HG03025 (cell line): ENCODE data around the gene TMEM95.

Source experiments
- ATAC-seq: cut with Tn5 transposase; IDR thresholded peaks from one replicate; pipeline ENCODE4 v1.9.1; 2021; ENCODE audit warnings: mild to moderate bottlenecking, moderate library complexity; ENCODE audit not compliant: unreplicated experiment, low FRiP score

Gene TMEM95

GRCh38 chr17:7370853-7371252, 15.9 kb downstream of the TMEM95 start:
- ATAC-seq: no peak

DNA sequence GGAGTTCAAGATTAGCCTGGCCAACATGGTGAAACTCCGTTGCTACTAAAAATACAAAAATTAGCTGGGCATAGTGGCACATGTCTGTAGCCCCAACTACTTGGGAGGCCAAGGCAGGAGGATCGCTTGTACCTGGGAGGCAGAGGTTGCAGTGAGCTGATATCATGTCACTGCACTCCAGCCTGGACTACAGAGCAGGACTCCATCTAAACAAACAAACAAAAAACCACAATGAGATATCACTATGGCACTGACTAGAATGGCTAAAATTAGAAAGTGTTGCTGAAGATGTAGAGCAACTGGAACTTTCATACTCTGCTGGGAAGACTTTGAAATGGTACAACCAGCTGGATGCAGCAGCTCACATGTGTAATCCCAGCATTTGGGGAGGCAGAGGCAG, 19.4 kb downstream of the TMEM95 start:
- no peak for ATAC-seq

DNA sequence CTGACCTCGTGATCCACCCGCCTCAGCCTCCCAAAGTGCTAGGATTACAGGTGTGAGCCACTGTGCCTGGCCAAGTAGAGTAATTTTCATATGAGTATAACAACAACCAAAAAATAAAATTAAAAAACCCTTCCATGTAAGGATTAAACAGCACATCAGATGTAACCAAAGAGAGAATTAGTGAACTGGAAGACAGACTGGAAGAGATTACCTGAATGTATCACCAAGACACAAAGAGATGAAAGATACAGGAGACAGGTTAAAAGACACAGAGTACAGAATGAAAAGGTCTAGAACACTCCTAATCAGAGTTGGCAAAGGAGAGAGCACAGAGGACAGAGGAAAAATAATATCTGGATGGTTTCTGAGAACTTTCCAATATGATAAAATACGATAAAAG, 24.2 kb downstream of the TMEM95 start:
- ATAC-seq: no peak

GRCh38 chr17:7380321-7380720, 25.4 kb downstream of the TMEM95 start:
- no peak for ATAC-seq

DNA sequence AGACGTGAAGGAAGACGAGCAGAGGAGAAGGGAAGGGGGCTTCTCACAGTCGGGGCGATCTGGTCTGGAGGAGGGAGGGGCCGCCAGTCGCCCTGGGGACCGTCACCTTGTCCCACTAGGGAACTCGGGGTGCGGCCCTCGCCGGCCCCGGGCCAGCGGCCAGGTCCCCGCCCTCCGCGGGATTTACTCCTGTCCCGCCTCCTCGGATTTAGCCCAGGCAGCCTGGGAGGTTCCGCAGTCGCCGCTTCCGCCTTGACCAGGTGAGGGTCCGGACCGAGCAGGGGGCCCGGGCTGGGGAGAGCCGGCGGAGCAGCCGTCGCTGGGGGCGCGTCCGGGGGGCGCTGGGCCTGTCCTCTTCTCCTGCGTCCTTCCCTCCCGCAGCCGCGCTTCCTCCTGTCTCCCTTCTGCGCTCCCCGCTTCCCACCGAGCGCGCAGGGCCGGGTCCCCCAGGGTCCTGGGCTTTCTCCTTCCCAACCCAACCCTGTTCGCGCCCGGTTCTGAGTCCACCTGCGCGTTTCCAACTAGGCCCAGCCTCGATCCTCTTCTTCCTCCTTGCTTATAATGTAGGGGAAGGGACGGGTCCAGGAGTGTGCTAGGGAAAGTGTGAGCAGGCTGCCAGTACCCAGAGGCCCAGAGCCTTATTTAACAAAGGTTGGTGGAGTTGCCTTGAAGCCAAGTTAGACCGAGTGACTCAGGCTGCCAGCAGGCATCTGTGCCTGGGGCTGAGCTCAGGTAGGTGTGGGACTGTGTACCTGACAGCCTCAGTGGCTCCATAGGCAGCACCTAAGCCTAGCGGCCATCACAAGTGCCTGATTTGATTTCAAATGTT, 26.1 kb downstream of the TMEM95 start, which contains the start of gene TNK1:
Gene TNK1 (plus strand): TSS at position 235 of the 829 bp plus-strand sequence. CDS start 1,838 bp downstream, outside the sequence.
- no peak for ATAC-seq

GRCh38 chr17:7382901-7383300, 27.9 kb downstream of the TMEM95 start:
- ATAC-seq: no peak

- no peak for ATAC-seq
Measured at GRCh38 chr17:7383371-7383741, 28.4 kb downstream of the TMEM95 start.

- no peak for ATAC-seq
Measured at GRCh38 chr17:7383742-7384488, 29.0 kb downstream of the TMEM95 start.

GRCh38 chr17:7384489-7385081, 29.6 kb downstream of the TMEM95 start:
- no peak for ATAC-seq

- no peak for ATAC-seq
Measured at GRCh38 chr17:7388856-7389255, 33.9 kb downstream of the TMEM95 start.

- no peak for ATAC-seq
Measured at GRCh38 chr17:7389924-7390910, 35.3 kb downstream of the TMEM95 start.

DNA sequence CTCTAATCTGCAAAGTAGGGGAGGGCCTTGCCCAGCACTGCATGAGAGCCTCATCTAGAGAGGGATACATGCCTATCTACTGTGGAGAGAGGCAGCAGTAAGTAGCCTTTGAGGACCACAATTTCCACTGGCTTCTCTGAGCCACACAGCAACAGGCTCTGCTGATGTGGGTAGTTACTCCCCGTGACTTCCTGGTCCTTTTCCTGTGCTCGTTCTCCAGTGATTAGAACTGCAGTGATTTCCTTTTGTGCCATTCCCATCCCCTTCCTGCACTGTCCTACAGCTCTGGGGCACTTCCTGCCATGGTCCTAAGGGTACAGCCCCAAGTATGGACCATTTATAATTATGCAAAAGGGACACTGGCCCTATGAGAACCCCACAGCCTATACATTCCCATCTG, 36.4 kb downstream of the TMEM95 start:
- ATAC-seq: no peak

DNA sequence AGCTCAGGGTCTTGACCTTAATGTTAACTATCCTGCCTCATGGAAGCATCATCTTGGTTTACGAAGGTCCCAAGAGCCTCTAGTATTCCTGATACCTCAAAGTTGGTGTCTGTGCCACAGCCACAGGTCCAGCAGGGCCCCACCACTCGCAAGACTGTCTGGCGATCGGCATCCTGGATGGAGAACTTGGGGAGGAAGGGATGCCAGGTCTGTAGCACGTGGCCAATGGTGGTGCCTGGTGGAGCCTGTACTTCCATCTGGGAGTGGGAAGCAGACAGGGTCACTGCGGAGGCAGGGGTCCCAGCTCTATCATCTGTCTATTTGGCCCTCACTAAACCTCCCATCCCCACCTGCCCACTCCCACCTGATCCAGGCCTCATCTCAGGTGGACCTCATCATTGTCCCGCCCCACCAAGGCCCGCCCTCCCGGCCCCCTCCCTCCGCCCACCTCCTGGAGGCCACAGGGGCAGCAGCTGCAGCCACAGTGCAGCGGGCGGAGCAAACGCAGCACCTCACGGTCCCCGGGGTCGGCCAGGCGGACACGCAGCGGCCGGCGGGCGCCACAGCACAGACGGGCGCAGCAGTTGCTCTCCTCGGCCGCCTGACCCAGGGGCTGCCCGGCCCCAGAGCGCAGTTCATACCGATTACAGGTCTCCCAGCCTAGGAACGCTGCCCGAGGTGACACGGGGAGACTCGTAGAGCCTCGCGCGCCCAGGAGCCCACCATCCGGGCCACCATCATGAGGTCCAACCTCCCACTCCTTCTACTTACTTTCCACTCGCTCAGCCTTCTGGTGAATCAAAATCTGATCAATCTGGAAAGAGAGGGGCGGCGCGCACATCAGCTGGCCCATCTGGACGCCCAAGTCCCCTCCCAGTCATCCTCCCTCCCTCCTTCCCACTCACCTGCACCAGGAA, 38.0 kb downstream of the TMEM95 start:
- ATAC-seq: no peak

- ATAC-seq: peak; percentile 33
Measured at GRCh38 chr17:7393613-7394451, 38.9 kb downstream of the TMEM95 start.

DNA sequence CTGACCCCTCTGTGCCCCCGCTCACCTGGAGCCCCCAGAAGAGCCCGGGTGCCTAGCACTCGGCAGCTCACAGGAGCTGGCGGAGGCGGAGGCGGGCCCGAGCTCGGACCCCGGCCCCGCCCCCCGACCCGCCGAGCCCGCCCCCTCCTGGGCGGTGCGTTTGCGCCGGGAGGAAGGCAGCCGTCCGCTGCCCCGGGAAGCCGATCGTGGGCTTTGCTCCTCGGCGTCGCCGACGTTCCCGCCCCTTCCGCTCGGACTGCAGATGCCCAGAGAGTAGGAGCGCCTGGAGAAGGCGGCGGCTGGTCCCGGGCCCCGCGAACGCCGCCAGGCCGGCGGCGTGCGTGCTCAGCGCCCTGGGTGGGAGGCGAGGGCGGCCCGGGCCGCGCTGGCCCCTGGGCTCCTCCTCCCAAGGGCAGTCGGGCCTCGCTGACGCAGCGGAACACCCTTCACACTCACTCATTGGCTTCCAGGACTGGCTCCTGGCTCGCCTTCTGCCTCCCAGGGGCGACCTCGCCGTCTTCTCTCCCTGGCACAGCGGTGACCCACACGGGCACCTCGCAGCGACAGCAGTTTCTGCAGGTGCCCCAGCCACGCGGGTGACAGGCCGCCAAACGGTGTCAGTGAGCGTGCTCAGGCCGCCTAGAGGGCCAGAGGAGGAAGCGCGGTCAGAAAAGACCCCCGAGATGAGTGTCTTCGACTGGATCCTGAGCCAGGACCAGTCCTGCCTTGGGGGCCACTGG, 39.7 kb downstream of the TMEM95 start, which contains the start of gene PLSCR3:
Gene PLSCR3 (minus strand): TSS at position 74 of the 740 bp plus-strand sequence. CDS start 415 bp downstream, outside the sequence.
- peak; percentile 59 for ATAC-seq

- no peak for ATAC-seq
Measured at GRCh38 chr17:7396147-7396546, 41.2 kb downstream of the TMEM95 start.

DNA sequence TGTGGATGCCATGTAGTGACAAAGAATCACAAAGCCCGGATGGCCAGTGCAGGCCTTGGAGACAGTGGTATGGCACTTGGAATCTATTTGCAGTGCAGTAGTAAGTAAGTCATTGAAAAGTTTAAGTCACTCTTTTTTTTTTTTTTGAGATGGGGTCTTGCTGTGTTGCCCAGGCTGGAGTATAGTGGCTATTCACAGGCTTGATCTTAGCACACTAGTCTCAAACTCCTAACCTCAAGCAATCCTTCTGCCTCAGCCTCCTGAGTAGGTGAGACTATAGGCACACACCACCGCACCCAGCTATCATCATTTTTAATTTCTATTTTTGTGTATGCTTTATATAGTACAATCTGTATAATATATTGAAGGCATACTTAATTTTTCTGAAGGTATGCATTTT, 43.7 kb downstream of the TMEM95 start:
- no peak for ATAC-seq
